Duodenal mucosa (tissue), 2 donors: Measurements from ENCODE around the gene LETM1.

Source experiments
- H3K27ac ChIP-seq: one replicate; pipeline ENCODE4 v1.7.0; 2013; ENCODE audit warnings: low read depth, low read length
- H3K27me3 ChIP-seq, 2 donors: one replicate each; pipeline ENCODE4 v1.7.0; 2013; ENCODE audit warnings: low read length in 2 of 2, control low read depth in 1 of 2; ENCODE audit not compliant: insufficient read depth in 2 of 2, control insufficient read depth in 1 of 2
- H3K36me3 ChIP-seq, 2 donors: one replicate each; pipeline ENCODE4 v1.7.0; 2013; ENCODE audit warnings: low read length in 2 of 2, control low read depth in 1 of 2; ENCODE audit not compliant: insufficient read depth in 2 of 2, control insufficient read depth in 1 of 2
- H3K4me1 ChIP-seq, 2 donors: one replicate each; pipeline ENCODE4 v1.7.0; 2013; ENCODE audit warnings: low read length in 2 of 2, control low read depth in 1 of 2; ENCODE audit not compliant: insufficient read depth in 2 of 2, control insufficient read depth in 1 of 2
- H3K4me3 ChIP-seq, 2 donors: one replicate each; pipeline ENCODE4 v1.7.0; 2013; ENCODE audit warnings: low read length in 2 of 2, low read depth in 1 of 2
- H3K9ac ChIP-seq, 2 donors: one replicate each; pipeline ENCODE4 v1.7.0; 2013; ENCODE audit warnings: low read length in 2 of 2, low read depth in 1 of 2
- H3K9me3 ChIP-seq, 2 donors: one replicate each; pipeline ENCODE4 v1.7.0; 2013; ENCODE audit warnings: low read length in 2 of 2, control low read depth in 1 of 2; ENCODE audit not compliant: control insufficient read depth in 1 of 2

Gene LETM1

GRCh38 chr4:1830642-1831228 is 25.2 kb downstream of the LETM1 start:
- Histone ChIP-seq H3K9ac (no peak overlapping the region), H3K4me1 (no peaks in the 10 kb centered on the region), H3K27me3 (no peaks in the 10 kb centered on the region), H3K4me3 (no peak overlapping the region), H3K36me3 (peaks cover 30 to 75% of the 10 kb centered on the region in 2 donors), H3K27ac (no peak overlapping the region), H3K9me3 (no peaks in the 10 kb centered on the region)

GRCh38 chr4:1830234-1830633 is 25.7 kb downstream of the LETM1 start:
- Histone ChIP-seq H3K4me3 (no peak overlapping the region), H3K27ac (no peak overlapping the region), H3K27me3 (no peaks in the 10 kb centered on the region), H3K36me3 (peaks cover 34 to 75% of the 10 kb centered on the region in 2 donors), H3K9me3 (no peaks in the 10 kb centered on the region), H3K9ac (no peak overlapping the region), H3K4me1 (no peaks in the 10 kb centered on the region)

DNA sequence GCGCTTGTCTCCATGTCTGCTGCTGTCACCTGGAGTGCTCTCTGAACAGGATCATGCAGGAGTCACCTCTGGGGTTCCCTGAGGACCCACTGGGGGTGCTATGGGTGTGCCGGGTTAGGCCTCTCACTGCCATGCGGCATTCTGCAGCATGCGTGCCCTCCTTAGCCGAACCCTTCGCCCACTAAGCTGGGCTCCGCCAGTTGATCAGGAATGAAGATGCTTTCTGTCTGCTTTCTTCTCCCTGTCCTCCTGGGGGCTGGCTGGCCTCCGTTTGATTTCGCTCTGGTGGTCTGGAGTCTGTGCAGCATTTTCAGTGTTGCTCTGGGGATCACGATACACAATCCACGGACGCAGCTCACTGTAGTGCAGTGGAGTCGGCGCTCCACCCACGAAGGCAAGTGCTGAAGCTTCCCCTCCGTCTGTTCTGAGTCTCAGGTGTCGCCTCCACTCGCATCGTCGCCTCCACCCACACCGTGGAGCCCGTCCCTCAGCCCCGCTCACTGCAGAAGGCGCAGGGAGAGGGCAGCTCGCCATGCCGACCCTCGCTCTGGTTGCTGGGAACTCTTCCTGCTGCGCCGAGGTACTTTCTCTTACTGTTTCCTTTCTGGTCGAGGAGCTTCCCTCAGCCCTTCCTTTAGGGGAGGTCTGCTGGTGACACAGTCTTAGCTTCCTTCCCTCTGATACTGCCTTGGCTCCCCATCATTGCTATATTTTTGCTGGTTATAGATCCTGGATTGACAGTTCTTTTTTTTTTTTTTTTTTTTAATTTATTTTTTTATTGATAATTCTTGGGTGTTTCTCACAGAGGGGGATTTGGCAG is 29.2 kb downstream of the LETM1 start:
- Histone ChIP-seq H3K9me3 (no peaks in the 10 kb centered on the region), H3K4me3 (no peak overlapping the region), H3K4me1 (no peaks in the 10 kb centered on the region), H3K36me3 (peaks cover 46 to 75% of the 10 kb centered on the region in 2 donors), H3K27me3 (no peaks in the 10 kb centered on the region), H3K27ac (no peak overlapping the region), H3K9ac (no peak overlapping the region)

GRCh38 chr4:1825326-1825725 is 30.6 kb downstream of the LETM1 start:
- Histone ChIP-seq H3K9ac (no peak overlapping the region), H3K27me3 (no peaks in the 10 kb centered on the region), H3K27ac (no peak overlapping the region), H3K4me1 (no peaks in the 10 kb centered on the region), H3K4me3 (no peak overlapping the region), H3K9me3 (no peaks in the 10 kb centered on the region), H3K36me3 (peaks cover 45 to 70% of the 10 kb centered on the region in 2 donors)

GRCh38 chr4:1824746-1825145 is 31.2 kb downstream of the LETM1 start:
- Histone ChIP-seq H3K27me3 (no peaks in the 10 kb centered on the region), H3K9me3 (no peaks in the 10 kb centered on the region), H3K4me3 (no peak overlapping the region), H3K27ac (no peak overlapping the region), H3K9ac (no peak overlapping the region), H3K36me3 (peaks cover 46 to 70% of the 10 kb centered on the region in 2 donors), H3K4me1 (no peaks in the 10 kb centered on the region)

GRCh38 chr4:1823545-1823932 is 32.4 kb downstream of the LETM1 start:
- Histone ChIP-seq H3K36me3 (peaks cover 54 to 78% of the 10 kb centered on the region in 2 donors), H3K4me1 (no peaks in the 10 kb centered on the region), H3K9me3 (no peaks in the 10 kb centered on the region), H3K27me3 (no peaks in the 10 kb centered on the region), H3K27ac (no peak overlapping the region), H3K4me3 (no peak overlapping the region), H3K9ac (no peak overlapping the region)

GRCh38 chr4:1822568-1823544 is 33.1 kb downstream of the LETM1 start:
- H3K9ac ChIP-seq = no peak overlapping the region
- H3K4me1 ChIP-seq = no peaks in the 10 kb centered on the region
- no peaks in the 10 kb centered on the region for H3K9me3 ChIP-seq
- H3K36me3 ChIP-seq = peaks cover 54 to 79% of the 10 kb centered on the region in 2 donors
- no peaks in the 10 kb centered on the region for H3K27me3 ChIP-seq
- H3K27ac ChIP-seq = no peak overlapping the region
- no peak overlapping the region for H3K4me3 ChIP-seq

DNA sequence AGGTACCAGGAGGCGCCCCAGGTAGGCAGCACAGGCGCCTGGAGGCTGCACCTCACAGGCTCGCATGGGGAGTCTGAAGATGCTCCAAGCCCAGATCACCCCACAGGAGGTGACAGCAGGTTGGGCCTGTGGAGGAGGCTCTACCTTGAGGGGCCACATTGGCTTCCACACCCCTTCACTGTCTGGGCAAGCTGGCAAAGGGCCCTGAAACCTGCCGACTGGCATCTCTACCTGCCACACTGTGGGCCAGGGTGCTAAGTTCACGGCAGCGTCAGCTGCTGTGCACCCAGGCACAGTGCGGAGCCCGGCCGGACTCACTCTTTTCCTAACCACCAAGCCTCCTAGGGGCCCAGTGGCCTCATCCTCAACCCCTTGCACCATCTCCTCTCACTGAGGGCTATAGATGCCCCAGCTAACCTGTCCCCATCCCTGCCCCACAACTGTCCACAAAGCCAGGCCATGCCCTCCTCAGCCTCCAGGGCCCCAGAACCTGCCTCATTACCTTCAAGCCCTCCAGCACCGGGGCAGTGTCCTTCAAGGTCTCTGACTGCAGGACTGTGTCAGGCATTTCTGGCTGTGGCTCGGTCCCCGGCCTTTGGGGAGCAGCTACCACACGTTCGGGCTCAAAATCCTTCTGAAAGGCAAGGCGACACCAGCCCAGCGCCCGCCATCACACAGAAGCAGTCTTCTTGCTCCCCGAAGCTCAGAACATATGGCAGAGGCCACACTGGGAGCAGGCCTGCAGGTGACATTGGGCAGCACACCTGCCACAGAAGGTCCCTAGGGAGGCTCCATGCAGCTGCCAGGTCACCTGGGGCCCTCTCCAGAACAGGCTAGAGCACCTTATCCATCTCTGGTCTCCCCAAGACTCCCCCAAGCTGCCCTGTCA is 34.0 kb downstream of the LETM1 start:
- Histone ChIP-seq H3K4me3 (no peak overlapping the region), H3K9me3 (no peaks in the 10 kb centered on the region), H3K9ac (no peak overlapping the region), H3K4me1 (no peaks in the 10 kb centered on the region), H3K36me3 (peaks cover 53 to 84% of the 10 kb centered on the region in 2 donors), H3K27ac (no peak overlapping the region), H3K27me3 (no peaks in the 10 kb centered on the region)

GRCh38 chr4:1819816-1820215 is 36.1 kb downstream of the LETM1 start:
- Histone ChIP-seq H3K4me3 (no peak overlapping the region), H3K4me1 (no peaks in the 10 kb centered on the region), H3K36me3 (peaks cover 47 to 84% of the 10 kb centered on the region in 2 donors), H3K9me3 (no peaks in the 10 kb centered on the region), H3K27ac (no peak overlapping the region), H3K9ac (no peak overlapping the region), H3K27me3 (no peaks in the 10 kb centered on the region)
